DOHH2 (cell line): Measurements from ENCODE around the gene CXorf66.

Source experiments
- H3F3A ChIP-seq: fragments of 200-600 bp; sonication (generic), shearing (Covaris generic); 2 replicates; pipeline ENCODE4 v1.6.0; 2016; ENCODE audit warnings: antibody characterized with exemption, mild to moderate bottlenecking; ENCODE audit not compliant: control insufficient read depth, insufficient read depth
- H3K27ac ChIP-seq: fragments of 200-600 bp; sonication (generic); 2 replicates; pipeline ENCODE4 v1.5.1; 2014; ENCODE audit warnings: low read depth, mild to moderate bottlenecking, low read length, moderate library complexity
- H3K27me3 ChIP-seq: fragments of 200-600 bp; sonication (generic); 2 replicates; pipeline ENCODE4 v1.6.1; 2014; ENCODE audit warnings: mild to moderate bottlenecking, low read length, mixed read lengths; ENCODE audit not compliant: control insufficient read depth
- H3K36me3 ChIP-seq: fragments of 200-600 bp; sonication (generic); 2 replicates; pipeline ENCODE4 v1.6.1; 2014; ENCODE audit warnings: mild to moderate bottlenecking, low read length, moderate library complexity, mixed read lengths; ENCODE audit not compliant: control insufficient read depth
- H3K4me1 ChIP-seq: fragments of 200-600 bp; sonication (generic); 2 replicates; pipeline ENCODE4 v1.6.1; 2014; ENCODE audit warnings: mild to moderate bottlenecking, low read length, mixed read lengths; ENCODE audit not compliant: control insufficient read depth
- H3K4me2 ChIP-seq: fragments of 200-600 bp; sonication (generic); 2 replicates; pipeline ENCODE4 v1.6.0; 2014; ENCODE audit warnings: mild to moderate bottlenecking, low read length, moderate library complexity
- H3K4me3 ChIP-seq: fragments of 200-600 bp; sonication (generic); 2 replicates; pipeline ENCODE4 v1.5.1; 2014; ENCODE audit warnings: mild to moderate bottlenecking, low read length, mixed read lengths
- H3K79me2 ChIP-seq: fragments of 200-600 bp; sonication (generic); 2 replicates; pipeline ENCODE4 v1.6.1; 2014; ENCODE audit warnings: mild to moderate bottlenecking, low read length, mixed read lengths; ENCODE audit not compliant: control insufficient read depth
- H3K9me2 ChIP-seq: fragments of 200-600 bp; sonication (generic); replicated peaks from 2 replicates; pipeline ENCODE4 v1.6.1; 2014; ENCODE audit warnings: mild to moderate bottlenecking, low read length, mixed read lengths; ENCODE audit not compliant: control insufficient read depth
- H3K9me3 ChIP-seq: fragments of 200-600 bp; sonication (generic); 2 replicates; pipeline ENCODE4 v1.6.1; 2014; ENCODE audit warnings: antibody characterized with exemption, low read length, mixed read lengths; ENCODE audit not compliant: control insufficient read depth, insufficient read depth
- H4K20me1 ChIP-seq: fragments of 200-600 bp; sonication (generic); 2 replicates; pipeline ENCODE4 v1.6.0; 2014; ENCODE audit warnings: low read depth, mild to moderate bottlenecking, antibody characterized with exemption, low read length, moderate library complexity; ENCODE audit not compliant: control insufficient read depth, insufficient read depth
- CTCF ChIP-seq: fragments of 200-600 bp; sonication (generic); IDR thresholded peaks from one replicate; pipeline ENCODE4 v1.5.1; 2014; ENCODE audit warnings: antibody characterized with exemption, mild to moderate bottlenecking, low read depth, low read length; ENCODE audit not compliant: poor library complexity, severe bottlenecking
- EZH2phosphoT487 ChIP-seq: fragments of 200-600 bp; sonication (generic); IDR thresholded peaks from 2 replicates; pipeline ENCODE4 v1.6.1; 2017; ENCODE audit warnings: borderline replicate concordance, mild to moderate bottlenecking, antibody characterized with exemption, low read length, moderate library complexity, mixed read lengths

The CXorf66 gene

GRCh38 chrX:139905743-139906142 is 59.6 kb downstream of the CXorf66 start:
- Histone ChIP-seq H3K9me3 (no peaks in the 10 kb centered on the region), H3F3A (no peaks in the 10 kb centered on the region), H3K4me1 (peaks cover 8% of the 10 kb centered on the region), H3K9me2 (no peaks in the 10 kb centered on the region), H3K4me3 (no peak overlapping the region), H4K20me1 (no peaks in the 10 kb centered on the region; the same call in 1 of the 2 replicates), H3K4me2 (no peak overlapping the region), H3K27me3 (no peaks in the 10 kb centered on the region), H3K36me3 (no peaks in the 10 kb centered on the region), H3K79me2 (peaks cover 8% of the 10 kb centered on the region), H3K27ac (no peak overlapping the region)
- TF ChIP-seq EZH2phosphoT487 (no peak), CTCF (no peak)
